Activated CD8-positive, alpha-beta memory T cell treated with anti-CD3 and anti-CD28 coated beads, Interleukin-2, amount 50 U/mL, for 4 hours (primary cell): Measurements from ENCODE around the gene LRRC38.
"Not testable (repeated sequence)": the region's sequence is repeated elsewhere in the genome, so short reads cannot be mapped to it uniquely, and the experiment has no call there.

Experiments used
- DNase-seq: peaks from one replicate; pipeline ENCODE4 v3.0.0-alpha.2; 2020

Gene LRRC38

GRCh38 chr1:13513895-13514546 lies at the start of gene LRRC38:
Gene LRRC38 (minus strand): TSS chr1:13514003. CDS start chr1:13513593, 410 bp downstream.
- no peak for DNase-seq

GRCh38 chr1:13562981-13563380 lies 49.2 kb upstream of the LRRC38 start:
- not testable (repeated sequence) for DNase-seq

GRCh38 chr1:13560541-13560940 lies 46.7 kb upstream of the LRRC38 start:
- DNase-seq: no peak

GRCh38 chr1:13556224-13556764 lies 42.5 kb upstream of the LRRC38 start:
- no peak for DNase-seq

- no peak for DNase-seq
Observed at GRCh38 chr1:13554798-13555197, 41.0 kb upstream of the LRRC38 start.

- no peak for DNase-seq
Observed at GRCh38 chr1:13550663-13551062, 36.9 kb upstream of the LRRC38 start.

- DNase-seq: no peak
Observed at GRCh38 chr1:13549521-13549920, 35.7 kb upstream of the LRRC38 start.

GRCh38 chr1:13549021-13549420 lies 35.2 kb upstream of the LRRC38 start:
- no peak for DNase-seq

- no peak for DNase-seq
Observed at GRCh38 chr1:13548281-13548680, 34.5 kb upstream of the LRRC38 start.

- no peak for DNase-seq
Observed at GRCh38 chr1:13546791-13547190, 33.0 kb upstream of the LRRC38 start.

GRCh38 chr1:13544221-13544556 lies 30.4 kb upstream of the LRRC38 start:
- no peak for DNase-seq

GRCh38 chr1:13543451-13544220 lies 29.8 kb upstream of the LRRC38 start:
- no peak for DNase-seq

GRCh38 chr1:13541435-13542215 lies 27.8 kb upstream of the LRRC38 start:
- no peak for DNase-seq

- no peak for DNase-seq
Observed at GRCh38 chr1:13540866-13541265, 27.1 kb upstream of the LRRC38 start.

GRCh38 chr1:13539683-13540082 lies 25.9 kb upstream of the LRRC38 start:
- DNase-seq: no peak

GRCh38 chr1:13538832-13539231 lies 25.0 kb upstream of the LRRC38 start:
- DNase-seq: no peak

- no peak for DNase-seq
Observed at GRCh38 chr1:13536571-13536970, 22.8 kb upstream of the LRRC38 start.

- DNase-seq: no peak
Observed at GRCh38 chr1:13535227-13535626, 21.4 kb upstream of the LRRC38 start.

GRCh38 chr1:13528320-13528719 lies 14.5 kb upstream of the LRRC38 start:
- no peak for DNase-seq

GRCh38 chr1:13523780-13524477 lies 10.1 kb upstream of the LRRC38 start:
- DNase-seq: no peak

- no peak for DNase-seq
Observed at GRCh38 chr1:13520985-13521384, 7.2 kb upstream of the LRRC38 start.

GRCh38 chr1:13517193-13517812 lies 3.5 kb upstream of the LRRC38 start:
- no peak for DNase-seq
